HG03045 (cell line): Measurements from ENCODE around the gene WSB2.

Experiments used
- ATAC-seq: cut with Tn5 transposase; IDR thresholded peaks from one replicate; pipeline ENCODE4 v1.9.1; 2021; ENCODE audit warnings: mild to moderate bottlenecking, moderate library complexity; ENCODE audit not compliant: unreplicated experiment

Gene WSB2

DNA sequence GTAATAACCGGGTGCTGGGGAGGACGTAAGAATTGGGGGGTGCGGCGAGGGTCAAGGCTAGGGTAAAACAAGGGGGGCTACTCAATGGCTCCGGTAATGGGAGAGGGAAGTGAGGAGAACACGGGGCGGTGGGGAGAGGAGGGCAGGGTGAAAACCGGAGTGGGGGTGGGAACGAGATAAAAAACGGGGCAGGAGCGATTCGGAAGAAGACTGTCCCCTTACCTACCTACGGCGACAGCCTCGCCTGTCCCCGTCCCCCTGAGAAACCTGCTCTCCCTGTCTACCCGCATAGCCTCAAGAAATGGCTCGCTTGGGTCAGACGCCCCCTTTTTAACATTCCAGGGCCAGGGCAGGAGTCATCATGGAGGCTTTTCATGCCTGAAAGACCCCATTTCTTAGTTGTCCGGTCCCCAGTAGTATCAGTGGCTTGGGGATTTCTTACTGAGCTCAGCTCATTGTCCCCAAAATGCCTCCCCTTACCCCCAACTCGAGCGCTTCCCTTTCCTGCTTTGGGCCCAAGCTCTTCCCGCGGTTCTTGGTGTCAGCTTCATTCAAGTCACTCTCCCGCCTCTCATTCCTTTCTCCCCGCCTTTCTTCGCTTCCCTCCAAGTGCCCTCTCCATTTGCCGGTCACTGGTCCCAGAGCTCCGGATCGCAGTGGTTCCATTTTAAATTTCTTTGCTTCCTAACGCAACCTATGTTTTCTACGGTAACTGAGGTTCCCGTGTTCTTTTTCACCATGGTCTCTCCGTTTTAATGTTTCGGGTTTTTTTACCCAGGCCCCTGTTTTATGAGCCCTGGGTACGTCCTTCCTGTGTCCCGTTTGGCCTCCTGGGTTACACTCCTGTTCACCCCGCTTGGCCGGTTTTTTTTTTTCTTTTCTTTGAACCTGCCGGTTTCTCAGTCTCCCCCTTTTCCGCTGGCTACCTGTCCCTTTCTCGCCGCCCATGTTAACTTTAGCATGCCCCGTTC is 1.2 kb upstream of the WSB2 start:
- ATAC-seq = no peak

DNA sequence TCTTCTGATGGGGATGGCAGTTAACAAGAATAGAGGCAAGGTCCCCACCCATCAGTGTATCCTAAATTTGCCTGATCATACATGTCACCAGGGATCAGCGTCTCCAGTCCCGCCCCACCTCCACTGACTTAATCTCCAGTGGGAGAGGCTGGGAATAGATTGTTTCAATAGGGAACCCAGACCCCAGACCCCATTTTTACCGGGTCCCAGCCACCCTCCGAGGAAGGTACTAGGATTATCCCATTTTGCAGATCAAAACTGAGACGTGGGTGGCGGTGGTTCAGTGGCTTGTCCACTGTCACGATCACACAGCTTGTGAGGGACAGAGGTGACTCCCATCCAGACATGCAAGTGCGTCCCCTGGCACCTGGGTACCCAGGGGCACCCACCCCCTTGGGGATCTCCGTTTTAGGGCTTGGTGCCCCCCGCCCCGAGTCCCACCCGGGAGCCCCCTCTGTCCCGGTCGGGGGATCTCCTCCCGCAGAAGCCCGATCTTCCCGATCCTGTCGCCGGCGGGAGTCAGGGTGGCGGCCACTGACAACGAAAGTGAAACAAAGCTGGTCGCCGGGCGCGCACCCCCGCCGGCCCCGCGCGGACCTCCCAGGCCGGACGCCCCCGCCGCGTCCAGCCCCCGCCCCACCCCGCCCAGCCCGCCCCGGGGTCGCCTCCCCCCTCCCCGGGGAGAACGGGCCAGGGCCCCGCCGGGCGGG is 523 bp downstream of the WSB2 start:
- ATAC-seq = peak; percentile 37

DNA sequence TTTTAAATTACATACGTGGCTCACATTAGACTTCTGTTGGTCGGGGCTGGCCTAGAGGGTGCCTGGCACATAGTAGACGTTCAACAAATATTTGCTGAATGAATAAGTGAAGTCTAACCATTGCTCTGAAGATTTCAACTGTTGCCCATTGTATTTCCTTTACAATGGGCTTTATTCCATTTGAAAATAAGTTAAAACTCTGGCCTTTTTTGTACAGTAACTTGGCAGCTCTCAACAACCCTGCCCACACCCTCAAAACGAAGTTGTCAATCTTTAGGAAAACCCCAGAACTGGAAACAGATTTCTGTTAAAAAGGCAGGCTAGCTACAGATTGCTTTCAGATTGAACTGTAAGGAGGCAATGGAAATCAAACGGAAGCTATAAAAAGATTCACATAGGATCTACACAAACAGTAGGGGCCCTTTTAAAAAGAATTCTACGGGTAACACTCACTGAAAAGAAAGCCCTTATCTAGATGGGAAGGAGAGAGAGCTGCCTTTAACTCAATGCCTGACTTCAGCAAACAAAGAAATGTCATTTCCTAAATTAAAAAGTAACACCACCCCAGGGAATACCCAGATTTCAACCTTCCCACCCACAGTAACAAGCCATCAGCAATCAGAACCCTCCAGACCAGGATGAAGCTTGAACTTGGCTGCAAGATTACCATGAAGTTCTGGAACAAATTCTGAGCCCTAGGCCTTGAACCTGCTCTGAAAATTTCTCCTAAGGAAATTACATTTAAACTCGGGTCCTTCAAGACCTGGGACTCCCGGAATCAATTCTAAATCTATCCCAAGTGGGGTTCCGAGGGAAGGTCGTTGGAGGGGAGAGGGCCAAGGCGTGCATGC is 1.4 kb downstream of the WSB2 start:
- no peak for ATAC-seq

DNA sequence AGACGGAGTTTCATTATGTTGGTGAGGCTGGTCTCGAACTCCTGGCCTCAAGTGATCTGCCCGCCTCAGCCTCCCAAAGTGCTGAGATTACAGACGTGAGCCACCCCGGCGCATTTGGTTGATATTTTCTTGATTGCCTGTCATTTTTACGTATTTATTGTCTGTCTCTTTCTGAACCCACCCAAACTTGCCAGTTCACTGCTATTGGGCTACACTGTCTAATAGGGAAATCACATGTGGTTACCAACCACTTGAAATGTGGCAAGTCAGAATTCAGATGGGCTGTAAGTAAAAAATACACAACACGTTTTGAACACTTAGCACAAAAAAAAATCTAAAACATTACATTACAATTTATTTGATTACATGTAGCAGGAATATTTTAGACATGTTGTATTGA is 2.1 kb downstream of the WSB2 start:
- ATAC-seq = no peak

DNA sequence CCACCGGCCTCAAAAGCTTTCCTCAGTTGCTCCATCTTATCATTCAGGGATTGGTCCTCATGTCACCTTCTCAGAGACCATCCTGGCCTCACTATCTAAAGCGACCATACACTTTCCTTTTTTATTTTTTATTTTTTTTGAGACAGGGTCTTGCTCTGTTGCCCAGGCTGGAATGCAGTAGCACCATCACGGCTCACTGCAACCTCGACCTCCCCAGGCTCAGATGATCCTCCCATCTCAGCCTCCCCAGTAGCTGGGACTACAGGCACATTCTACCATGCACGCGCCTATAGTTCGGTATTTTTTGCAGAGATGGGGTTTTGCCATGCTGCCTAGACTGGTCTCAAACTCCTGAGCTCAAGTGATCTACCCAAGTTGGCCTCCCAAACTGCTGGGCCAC is 2.8 kb downstream of the WSB2 start:
- ATAC-seq = no peak

DNA sequence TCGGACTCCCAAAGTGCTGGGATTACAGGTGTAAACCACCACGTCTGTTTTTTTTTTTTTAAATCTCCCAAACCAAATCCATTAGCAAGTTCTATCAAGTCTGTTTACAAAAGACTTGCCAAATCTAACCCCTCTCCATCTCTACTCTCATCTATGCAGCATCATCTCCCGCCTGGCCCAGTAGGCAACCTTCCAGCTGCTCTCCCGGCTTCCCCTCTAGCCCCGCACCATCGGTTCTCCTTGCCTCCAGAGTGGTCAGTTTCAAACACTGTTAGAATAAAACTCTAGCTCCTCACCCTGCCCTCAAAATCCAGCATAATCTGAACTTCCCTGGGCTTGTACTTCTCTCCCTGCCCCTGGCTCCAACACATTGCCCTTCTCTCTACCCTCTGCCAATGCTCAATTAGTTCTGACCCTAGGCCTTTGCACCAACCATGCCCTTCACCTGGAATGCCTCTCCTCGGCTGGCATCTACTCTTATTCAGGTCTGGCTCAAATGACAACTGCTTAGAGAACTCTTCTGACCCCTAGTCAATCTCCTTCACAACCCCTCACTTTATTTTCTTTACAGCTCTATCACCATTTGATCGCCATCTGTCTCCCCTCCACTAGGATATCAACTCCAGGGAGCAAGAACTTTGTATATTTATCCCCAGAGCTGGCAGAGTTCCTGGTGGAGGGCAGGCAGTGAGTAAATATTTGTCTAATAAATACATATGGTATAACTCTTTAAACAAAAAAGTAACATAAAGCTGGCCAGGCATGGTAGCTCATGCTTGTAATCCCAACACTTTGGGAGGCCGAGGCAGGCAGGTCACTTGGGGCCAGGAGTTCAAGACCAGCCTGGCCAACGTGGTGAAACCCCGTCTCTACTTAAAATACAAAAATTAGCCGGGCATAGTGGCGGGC is 4.9 kb downstream of the WSB2 start:
- ATAC-seq = no peak

DNA sequence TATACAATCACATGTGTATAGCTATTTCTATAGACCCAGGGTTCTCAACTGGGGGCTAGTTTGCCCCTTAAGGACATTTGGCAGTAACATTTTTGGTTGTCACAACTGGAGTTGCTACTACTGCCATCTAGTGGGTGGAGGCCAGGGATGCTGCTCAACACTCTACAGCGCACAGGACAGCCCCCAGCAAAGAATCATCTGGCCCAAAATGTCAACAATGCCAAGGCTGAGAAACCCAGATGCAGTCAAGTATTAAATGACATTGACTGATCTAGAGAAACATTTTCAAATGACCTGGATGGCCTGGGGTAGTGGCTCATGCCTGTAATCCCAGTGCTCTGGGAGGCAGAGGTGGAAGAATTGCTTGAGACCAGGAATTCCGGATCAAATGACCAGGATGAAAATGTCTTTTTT is 5.8 kb downstream of the WSB2 start:
- no peak for ATAC-seq

DNA sequence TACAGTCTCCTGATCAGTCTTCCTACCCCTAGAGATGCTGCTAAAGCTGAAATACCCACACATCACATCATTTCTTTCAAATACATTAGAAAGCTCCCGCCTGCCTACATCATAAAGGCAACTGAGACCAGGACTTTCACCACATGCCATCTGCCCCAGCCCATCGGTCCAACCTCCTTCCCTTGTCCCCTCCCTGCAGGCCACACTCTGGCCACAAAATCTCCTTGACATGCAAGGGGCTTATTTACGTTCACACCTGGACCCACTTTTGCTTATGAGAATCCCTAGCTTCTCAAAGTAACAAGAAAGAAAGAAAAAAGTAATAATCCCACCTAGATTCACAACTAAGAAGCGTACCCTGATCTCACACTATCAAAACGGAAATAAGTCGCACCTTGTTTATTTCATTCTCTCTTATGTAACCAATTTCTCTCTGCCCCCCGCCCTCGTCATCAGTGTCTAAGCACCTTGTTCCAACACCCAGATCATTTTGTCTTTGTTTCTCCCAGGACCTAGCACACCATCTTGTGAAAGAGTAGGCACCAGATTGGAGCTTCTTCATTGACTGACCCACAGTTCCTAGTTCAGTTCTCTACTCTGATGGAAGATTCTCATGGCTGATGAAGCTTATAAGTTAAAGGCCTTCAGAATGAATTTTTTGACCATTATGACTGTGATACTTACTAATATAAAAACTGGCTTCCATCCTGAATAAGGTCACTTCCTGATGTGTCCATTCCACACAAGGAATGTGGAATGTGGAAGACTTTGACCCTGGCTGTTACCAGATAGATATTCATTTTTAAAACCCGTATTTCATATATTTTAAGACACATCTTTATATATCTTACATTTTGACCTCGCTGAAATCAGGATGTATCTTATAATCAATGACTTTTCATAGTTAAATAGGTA is 7.7 kb downstream of the WSB2 start:
- ATAC-seq = no peak

DNA sequence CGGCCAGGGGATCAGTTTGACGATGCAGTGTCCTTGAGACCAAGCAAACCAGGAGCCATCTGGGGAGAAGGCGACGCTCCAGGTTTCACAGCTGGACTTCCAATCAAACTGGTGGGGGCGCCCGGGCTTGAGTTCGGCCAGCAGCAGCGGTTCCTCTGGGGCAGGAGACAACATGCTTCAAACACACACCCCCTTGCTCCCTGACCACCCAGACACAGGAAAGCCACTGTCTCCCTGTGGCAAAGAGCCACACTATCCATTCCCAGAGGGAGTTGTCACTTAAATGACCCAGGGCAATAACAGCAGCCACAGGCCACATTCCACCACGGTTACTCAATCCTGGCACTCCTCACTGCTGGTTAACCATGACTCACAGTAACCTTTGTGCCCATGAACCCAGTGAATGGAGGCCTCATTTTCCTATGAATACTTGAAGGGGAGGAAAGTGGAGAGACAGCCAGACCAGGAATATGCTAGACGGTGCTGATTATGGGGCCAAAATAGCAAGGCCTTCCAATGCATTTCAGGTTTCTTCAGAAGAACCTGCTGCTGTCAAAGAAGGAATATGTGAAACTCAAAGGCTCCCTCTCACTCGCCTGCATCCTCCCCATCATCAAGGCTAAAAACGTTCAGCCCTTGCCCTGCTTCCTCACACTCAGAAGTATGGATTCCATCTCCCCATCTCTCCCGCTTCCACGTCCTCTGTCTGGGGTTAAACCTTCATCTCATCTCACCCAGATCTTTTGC is 8.5 kb downstream of the WSB2 start:
- ATAC-seq = no peak

DNA sequence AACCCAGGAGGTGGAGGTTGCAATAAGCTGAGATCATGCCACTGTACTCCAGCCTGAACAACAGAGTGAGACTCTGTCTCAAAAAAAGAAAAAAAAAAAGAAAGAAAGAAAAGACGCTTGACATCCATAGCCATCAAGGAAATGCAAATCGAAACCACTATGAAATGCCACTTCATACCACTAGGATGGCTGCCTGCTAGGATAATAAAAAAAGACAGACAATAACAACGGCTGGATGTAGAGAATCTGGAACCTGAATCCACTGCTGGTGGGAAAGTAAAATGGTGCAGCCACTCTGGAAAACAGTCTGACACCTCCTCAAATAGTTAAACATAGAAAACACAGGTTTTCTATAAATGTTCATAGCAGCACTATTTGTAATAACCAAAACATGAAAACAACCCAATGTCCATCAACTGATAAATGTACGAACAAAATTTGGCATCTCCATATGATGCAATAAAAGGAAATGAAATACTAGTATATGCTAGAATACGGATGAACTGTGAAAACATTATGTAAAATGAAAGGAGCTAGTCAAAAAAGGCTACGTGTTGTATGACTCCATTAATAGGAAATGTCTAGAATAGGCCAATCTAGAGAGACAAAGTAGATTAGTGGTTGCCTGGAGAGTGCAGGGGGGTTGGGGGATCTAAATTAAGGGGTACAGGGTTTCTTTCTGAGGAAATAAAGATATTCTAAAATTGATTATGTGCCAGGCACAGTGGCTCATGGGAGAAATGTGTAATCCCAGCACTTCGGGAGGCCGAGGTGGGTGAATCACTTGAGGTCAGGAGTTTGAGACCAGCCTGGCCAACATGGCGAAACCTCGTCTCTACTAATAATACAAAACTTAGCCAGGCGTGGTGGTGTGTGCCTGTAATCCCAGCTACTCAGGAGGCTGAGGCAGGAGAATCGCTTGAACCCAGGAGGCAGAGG is 9.7 kb downstream of the WSB2 start:
- ATAC-seq = no peak

DNA sequence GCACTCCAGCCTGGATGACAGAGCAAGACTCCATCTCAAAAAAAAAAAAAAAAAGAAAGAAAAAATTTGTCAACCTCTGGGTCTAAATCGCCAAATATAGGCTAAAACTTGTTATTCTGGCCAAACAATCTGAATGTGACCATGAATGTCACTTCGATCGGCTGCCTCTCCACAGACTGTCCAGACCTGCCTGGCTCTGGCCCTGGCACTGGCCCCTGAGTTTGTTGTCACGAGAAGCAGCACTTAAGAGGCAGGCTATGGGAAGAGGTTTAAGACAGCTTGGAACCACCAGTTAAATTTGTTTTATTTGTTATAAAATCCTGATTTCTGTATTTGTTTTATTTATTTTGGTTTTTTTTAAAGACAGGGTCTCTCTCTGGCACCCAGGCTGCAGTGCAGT is 14.5 kb downstream of the WSB2 start:
- no peak for ATAC-seq

DNA sequence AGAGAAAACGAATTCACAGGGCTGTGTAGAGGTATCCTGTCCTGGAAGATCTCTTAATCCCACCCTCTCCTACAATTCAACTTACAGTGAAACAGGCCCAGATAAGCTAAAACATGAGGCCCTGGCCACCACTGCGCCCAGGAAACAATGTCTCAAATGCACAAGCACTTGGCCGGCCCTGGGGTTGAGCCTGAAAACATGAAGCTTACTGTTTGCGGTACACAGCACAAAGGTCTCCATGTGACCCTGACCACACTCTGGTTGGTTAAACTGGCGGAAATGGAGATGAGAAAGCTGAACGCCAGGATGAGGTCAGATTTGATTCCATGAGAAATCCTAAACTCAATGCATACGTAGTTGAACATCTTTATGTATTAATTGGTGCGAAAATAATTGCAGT is 16.4 kb downstream of the WSB2 start:
- no peak for ATAC-seq

DNA sequence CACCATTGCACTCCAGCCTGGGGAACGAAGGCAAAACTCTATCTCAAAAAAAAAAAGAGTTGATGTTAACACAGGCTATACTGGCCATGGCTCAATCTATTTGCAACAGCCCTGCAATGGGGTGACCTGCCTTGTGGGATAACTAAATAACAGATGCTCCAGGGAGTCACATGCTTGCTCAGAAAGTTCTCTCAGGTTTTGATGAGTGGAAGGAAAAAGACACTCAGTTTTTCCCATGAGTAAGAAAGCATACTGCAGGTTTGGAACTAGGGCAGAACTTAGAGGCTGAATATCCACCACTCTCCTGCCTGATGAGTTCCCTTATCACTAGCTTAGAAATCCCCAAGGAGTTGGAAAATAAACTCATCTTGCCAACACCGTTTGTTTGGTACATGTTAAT is 16.9 kb downstream of the WSB2 start:
- ATAC-seq = no peak

DNA sequence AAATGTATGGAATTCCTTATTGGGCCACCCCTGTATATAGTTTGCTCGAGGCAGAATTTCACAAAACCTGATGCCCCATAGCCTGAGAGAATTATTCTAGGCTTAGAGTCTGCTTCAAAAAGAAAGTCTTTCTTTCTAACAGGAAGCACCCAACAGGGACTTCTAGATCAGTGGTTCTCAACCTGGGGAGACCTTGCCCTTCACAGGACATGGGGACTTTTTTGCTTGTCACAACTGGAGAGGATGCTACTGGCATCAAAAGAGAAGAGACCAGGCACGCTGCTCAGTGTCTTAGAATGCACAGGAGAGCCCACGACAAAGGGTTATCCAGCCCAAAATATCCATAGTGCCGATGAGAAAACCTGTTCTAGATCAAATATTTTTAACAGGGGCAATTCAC is 18.9 kb downstream of the WSB2 start:
- ATAC-seq = no peak

DNA sequence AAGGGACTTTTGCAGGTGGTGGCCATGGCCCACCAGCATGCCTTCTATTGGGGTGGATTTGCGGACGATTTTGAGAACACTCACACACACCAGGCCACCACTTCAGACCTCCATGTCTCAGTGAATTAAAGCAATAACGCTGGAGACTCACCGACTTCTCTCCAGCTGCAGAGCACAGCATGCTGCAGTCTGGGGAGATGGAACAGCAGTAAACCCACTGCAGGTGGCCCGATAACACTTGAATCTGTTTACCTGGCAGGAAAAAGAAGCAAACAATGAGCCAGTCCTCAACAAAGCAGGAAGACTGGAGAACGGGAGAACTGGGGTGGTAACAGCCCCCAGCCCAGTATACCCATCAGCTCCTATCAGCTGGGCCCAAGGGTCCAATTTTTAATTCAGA is 22.8 kb downstream of the WSB2 start:
- no peak for ATAC-seq

DNA sequence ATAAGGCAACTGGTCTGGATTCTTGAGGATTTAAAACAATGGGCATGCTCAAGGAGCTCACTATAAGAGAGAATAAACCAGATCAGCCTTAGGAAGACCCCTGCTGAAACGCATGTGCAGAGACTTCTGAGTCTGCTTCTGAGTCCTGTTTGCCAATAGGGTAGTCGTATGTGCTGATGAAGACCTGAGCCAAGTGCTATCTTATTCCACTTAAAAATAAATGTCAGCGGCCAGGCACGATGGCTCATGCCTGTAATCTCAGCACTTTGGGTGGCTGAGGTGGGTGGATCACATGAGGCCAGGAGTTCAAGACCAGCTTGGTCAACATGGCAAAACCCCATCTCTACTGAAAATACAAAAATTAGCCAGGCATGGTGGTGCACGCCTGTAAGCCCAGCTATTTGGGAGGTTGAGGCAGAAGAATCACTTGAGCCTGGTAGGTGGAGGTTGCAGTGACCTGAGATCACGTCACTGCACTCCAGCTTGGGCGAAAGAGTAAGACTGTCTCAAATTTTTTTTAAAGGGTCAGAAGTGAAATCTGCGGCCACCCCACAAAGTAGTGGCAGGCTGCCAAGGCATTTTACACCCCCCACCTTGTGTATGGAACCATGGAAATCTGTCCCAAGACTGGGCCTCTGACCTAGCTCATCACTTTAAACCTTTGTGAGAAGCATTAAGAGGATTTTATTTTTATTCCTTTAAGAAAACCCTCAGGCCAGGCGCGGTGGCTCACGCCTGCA is 24.1 kb downstream of the WSB2 start:
- ATAC-seq = no peak
